ENCODE data around the gene TGFA.

TGFA gene

DNA sequence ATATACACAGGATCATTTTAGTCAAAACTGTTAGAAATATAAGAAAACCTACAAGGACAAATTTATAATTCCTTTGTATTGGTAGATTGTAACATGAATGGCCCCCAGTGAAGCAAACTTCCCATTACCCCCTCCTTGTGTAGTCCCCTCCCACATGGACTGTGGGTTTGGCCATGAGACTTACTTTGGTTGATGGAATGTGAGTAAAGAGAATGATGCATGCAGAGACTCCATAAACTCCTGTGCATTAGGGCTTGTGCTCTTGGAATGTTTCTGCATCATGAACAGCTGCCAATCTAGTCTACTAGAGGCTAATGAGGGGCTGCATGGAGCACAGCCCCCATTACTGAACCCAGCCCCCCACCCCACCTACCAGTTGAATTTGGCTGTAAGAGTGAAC lies 8.3 kb upstream of the TGFA start:
- intact Hi-C loops (cut with micrococcal nuclease) = no loop called here
- H3K36me3 Mint-ChIP-seq (ENCODE audit: low read depth) = no peaks in the 10 kb centered on the region
- H3K4me1 Mint-ChIP-seq (ENCODE audit: low read depth) = peaks cover 16% of the 10 kb centered on the region
- no peak overlapping the region for H3K4me3 Mint-ChIP-seq
- no peaks in the 10 kb centered on the region for H3K9me3 Mint-ChIP-seq
- H3K27ac Mint-ChIP-seq = no peak overlapping the region
- peaks cover 30% of the 10 kb centered on the region for H3K27me3 Mint-ChIP-seq

- Mint-ChIP-seq H3K9me3 (no peaks in the 10 kb centered on the region), H3K4me3 (no peak overlapping the region), H3K27ac (no peak overlapping the region), H3K4me1 (ENCODE audit: low read depth) (peaks cover 16% of the 10 kb centered on the region), H3K36me3 (ENCODE audit: low read depth) (no peaks in the 10 kb centered on the region), H3K27me3 (peaks cover 29% of the 10 kb centered on the region)
- intact Hi-C loops (cut with micrococcal nuclease) = no loop called here
Observed at GRCh38 chr2:70560442-70560841, 6.8 kb upstream of the TGFA start.

DNA sequence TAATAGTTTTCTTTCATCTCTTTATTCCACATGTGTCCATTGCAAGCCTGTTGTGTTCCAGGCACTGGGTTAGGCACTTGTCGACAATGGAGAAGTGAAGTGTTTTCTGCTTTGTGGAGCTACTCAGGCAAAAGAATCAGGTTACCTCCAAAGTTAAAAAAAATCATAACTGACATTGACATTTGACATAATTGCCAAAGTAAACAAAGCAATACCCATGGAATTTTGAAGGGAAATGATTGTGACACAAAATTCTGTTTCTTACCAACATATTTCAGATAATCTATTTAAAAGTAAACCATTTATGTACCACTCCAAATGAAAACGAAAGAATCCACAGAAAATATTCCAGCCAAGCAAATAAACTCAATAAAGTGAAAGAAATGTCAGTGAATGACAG lies 6.4 kb upstream of the TGFA start:
- Mint-ChIP-seq H3K4me1 (ENCODE audit: low read depth) (peaks cover 20% of the 10 kb centered on the region), H3K27me3 (peaks cover 29% of the 10 kb centered on the region), H3K27ac (no peak overlapping the region), H3K36me3 (ENCODE audit: low read depth) (no peaks in the 10 kb centered on the region), H3K9me3 (no peaks in the 10 kb centered on the region), H3K4me3 (no peak overlapping the region)
- intact Hi-C loops (cut with micrococcal nuclease) = no loop called here

DNA sequence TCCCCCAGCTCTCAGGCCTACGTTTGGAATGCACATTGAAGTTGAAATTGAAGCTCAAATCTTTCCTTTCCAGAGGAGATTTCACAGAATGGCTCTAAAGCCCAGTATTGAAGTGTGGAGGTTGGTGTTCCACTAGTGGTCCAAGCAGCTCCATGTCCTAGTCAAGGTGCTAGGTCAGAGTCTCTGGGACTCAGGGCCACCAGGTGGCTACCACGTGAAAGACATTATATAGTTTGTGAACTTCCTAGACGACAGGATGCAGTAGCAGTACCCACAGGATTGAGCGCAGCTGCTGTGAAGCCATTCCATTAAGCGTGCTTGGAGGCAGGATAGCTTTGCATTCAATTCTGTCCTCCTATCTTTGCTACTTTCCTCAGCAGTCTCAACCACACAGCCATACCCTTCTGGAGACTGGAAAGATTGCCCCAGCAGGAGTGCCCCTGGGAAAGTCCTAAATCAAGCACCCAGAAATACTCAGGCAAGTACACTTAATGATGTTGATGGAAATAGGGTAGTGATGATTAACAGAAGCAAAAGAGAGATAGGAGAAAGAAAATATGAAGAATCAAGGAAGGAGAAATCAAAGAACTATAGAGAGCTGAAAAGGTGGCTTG lies 4.7 kb upstream of the TGFA start:
- intact Hi-C loops (cut with micrococcal nuclease) = no loop called here
- no peak overlapping the region for H3K4me3 Mint-ChIP-seq
- no peak overlapping the region for H3K27ac Mint-ChIP-seq
- H3K36me3 Mint-ChIP-seq (ENCODE audit: low read depth) = peaks cover 5% of the 10 kb centered on the region
- peaks cover 27% of the 10 kb centered on the region for H3K4me1 Mint-ChIP-seq (ENCODE audit: low read depth)
- H3K9me3 Mint-ChIP-seq = no peaks in the 10 kb centered on the region
- H3K27me3 Mint-ChIP-seq = peaks cover 32% of the 10 kb centered on the region

DNA sequence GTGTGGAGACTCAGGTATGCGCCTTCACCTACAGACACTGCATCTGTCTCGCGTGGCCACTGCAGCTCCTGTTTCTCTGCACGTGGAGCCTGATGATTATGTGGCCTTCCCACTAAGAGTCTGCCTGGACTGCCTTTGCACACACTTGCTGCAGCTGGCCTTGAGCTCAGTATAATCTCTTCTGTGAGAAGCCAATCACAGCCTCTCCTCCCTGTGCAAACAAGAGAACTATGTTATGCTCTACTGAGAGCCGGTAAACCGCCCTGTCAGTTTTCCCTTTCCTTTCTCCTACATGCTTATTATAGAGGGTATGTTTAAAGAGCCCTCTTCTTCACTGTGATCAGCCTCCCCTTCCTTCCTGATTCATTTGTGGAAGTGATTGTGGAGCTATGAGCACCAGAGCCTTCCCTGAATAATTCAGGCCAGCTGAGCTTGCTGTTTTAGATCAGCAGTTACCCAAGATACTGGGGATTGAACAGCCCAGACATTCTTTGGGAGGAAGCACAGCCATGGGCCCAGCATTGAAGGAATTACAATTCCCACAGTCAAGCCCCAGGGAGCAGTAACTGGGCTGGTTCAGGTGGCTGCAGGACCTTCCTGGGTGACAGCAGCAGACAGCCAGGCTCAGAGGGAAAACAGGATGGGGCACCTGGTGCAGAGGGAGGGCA lies 3.7 kb upstream of the TGFA start:
- Mint-ChIP-seq H3K4me1 (ENCODE audit: low read depth) (peaks cover 32% of the 10 kb centered on the region), H3K27me3 (peaks cover 32% of the 10 kb centered on the region), H3K27ac (peak overlapping the region; percentile 28), H3K4me3 (no peak overlapping the region), H3K9me3 (no peaks in the 10 kb centered on the region), H3K36me3 (ENCODE audit: low read depth) (peaks cover 15% of the 10 kb centered on the region)
- intact Hi-C loops (cut with micrococcal nuclease) = no loop called here

GRCh38 chr2:70556608-70557007 lies 3.0 kb upstream of the TGFA start:
- Mint-ChIP-seq H3K27me3 (peaks cover 32% of the 10 kb centered on the region), H3K9me3 (no peaks in the 10 kb centered on the region), H3K27ac (no peak overlapping the region), H3K36me3 (ENCODE audit: low read depth) (peaks cover 16% of the 10 kb centered on the region), H3K4me3 (no peak overlapping the region), H3K4me1 (ENCODE audit: low read depth) (peaks cover 38% of the 10 kb centered on the region)
- intact Hi-C loops (cut with micrococcal nuclease) = no loop called here

DNA sequence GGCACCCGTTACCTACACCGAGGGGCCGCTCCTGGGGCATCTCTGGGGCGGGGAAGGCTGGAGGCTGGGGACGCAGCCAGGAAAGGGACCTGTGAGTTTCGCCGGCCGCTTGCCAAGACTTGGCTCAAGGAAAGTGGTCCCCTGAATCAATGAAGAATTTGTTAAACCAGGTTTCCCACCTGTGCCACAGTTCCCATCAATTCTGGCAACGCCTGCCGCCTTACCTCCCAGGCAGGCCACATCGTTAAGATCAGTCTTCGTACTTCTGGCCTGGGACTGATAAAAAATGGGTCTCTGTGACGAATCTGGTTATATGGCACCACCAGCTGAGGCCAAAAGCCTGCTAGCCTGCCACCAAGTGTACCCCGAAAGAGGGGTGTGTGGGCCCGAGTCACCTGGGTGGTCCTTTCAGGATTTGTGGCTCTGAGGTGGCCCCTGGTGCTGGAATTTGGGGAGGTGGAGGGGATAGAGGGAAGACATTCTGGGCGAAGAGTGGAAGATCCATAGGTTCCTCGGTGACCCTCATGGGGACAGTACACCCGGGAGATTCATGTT lies 789 bp upstream of the TGFA start:
- H3K27ac Mint-ChIP-seq = peak overlapping the region; percentile 95
- peaks cover 24% of the 10 kb centered on the region for H3K27me3 Mint-ChIP-seq

DNA sequence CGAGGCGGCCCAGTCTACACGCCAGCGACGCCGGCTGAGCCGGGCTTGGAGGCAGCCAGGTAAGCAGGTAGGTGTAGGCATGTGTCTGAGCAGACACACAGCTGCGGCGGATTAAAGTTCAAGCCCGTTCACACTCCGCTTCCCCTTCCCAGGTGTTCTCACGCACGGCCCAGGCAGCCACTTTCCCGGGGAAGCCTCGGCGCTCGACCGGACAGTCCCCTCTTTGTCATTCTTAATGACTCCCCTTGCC lies 367 bp downstream of the TGFA start:
- H3K4me3 Mint-ChIP-seq = peak overlapping the region; percentile 99
- H3K9me3 Mint-ChIP-seq = no peaks in the 10 kb centered on the region
- intact Hi-C loops (cut with micrococcal nuclease) = loop anchor here (2.0 to 5.0 kb wide), 2 partner anchors 41 to 84 kb away; no protein-coding TSS in a partner anchor
- peaks cover 15% of the 10 kb centered on the region for H3K27me3 Mint-ChIP-seq
- peaks cover 55% of the 10 kb centered on the region for H3K4me1 Mint-ChIP-seq (ENCODE audit: low read depth)
- H3K36me3 Mint-ChIP-seq (ENCODE audit: low read depth) = peaks cover 23% of the 10 kb centered on the region
- H3K27ac Mint-ChIP-seq = peak overlapping the region; percentile 95

More for the DNA sequence above, 789 bp upstream of the TGFA start:
- Mint-ChIP-seq H3K36me3 (ENCODE audit: low read depth) (peaks cover 23% of the 10 kb centered on the region), H3K4me3 (peak overlapping the region; percentile 99), H3K4me1 (ENCODE audit: low read depth) (peaks cover 51% of the 10 kb centered on the region), H3K9me3 (no peaks in the 10 kb centered on the region)
- intact Hi-C loops (cut with micrococcal nuclease) = loop anchor here (5.0 kb wide), 1 partner anchor 42 kb away; no protein-coding TSS in a partner anchor

DNA sequence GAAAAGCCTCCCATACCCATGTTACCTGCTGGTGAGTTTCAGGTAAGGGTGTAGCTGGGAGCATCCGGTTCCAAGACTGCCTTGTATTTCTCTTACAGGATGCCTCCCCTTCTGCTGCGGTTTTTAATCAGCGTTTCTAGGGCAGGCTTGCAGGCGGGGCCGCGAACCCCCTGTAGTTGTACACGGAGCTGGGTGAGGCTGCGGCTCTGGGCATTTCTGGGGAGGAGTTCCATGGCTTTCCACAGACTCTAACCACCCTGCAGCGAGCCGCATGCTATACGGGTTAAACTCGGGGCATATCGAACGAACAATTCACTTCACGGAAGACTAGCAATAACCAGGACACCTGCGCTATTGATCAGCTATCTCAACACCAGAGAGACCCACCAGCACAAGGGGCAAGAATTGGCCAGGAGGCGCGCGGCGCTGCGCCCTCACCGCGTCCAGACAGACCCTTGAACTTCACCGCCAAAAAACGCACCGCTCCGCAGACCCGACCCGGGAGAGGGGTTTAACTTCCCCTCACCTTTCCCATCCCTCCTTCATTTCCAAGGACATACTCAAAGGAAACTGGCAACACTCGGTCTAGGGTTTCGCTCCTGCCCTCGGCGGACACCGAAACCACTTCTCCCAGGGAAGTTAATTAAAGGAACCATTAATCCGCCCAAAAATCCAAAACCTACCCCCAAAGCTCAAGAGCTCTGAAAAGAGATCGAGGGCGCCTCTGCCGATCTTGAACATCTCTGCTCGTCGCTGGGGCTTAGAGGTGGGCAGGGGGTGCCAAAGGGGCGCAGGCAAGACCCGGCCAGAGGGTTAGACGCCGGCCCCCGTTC lies 909 bp downstream of the TGFA start:
- H3K27ac Mint-ChIP-seq = peak overlapping the region; percentile 95
- H3K27me3 Mint-ChIP-seq = peaks cover 11% of the 10 kb centered on the region

DNA sequence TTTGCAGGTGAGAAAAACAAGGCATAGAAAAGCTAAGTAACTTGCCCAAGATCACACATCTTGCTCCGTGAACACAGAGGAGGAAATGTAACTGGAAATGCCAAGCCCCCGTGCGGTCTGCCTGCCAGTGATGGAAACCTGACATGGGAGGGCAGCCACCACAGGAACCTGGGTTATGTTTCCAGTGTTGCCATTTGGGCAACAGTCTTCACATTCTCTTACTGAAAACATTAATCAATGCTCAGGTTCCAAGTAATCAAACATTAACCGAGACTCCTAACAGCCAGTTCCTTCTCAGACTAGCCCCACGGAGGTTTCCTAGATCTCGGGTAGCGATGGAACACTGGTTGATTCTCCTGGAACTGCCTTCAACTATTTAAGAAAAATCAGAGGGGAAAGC lies 2.5 kb downstream of the TGFA start:
- Mint-ChIP-seq H3K4me1 (ENCODE audit: low read depth) (peaks cover 50% of the 10 kb centered on the region), H3K27me3 (peaks cover 7% of the 10 kb centered on the region), H3K9me3 (no peaks in the 10 kb centered on the region), H3K4me3 (peak overlapping the region; percentile 99), H3K36me3 (ENCODE audit: low read depth) (peaks cover 23% of the 10 kb centered on the region), H3K27ac (no peak overlapping the region)
- intact Hi-C loops (cut with micrococcal nuclease) = loop anchor here (5.0 kb wide), 1 partner anchor 39 kb away; no protein-coding TSS in a partner anchor

More for the DNA sequence above, 909 bp downstream of the TGFA start:
- Mint-ChIP-seq H3K4me3 (peak overlapping the region; percentile 99), H3K9me3 (no peaks in the 10 kb centered on the region), H3K36me3 (ENCODE audit: low read depth) (peaks cover 23% of the 10 kb centered on the region), H3K4me1 (ENCODE audit: low read depth) (peaks cover 57% of the 10 kb centered on the region)
- intact Hi-C loops (cut with micrococcal nuclease) = loop anchor here (2.0 to 5.0 kb wide), 2 partner anchors 40 to 84 kb away; no protein-coding TSS in a partner anchor

DNA sequence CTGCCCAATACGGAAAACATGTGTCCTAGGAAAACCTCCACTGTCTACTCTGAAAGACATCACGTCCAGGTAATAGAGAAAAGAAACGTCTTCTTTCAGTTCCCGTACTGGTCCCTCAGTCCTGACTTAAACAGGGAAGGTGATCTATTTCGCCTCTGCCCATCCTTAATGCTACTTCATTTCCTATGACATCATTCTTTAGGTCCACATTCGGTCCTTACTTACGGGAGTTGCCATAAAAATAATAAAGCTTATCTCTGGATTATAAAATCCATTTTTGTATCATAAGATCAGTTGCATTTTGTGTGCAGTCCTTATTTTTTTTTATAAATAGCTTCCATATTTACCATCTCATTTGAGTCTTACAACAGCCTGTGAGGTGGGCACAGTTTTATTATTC lies 3.7 kb downstream of the TGFA start:
- H3K36me3 Mint-ChIP-seq (ENCODE audit: low read depth) = peaks cover 23% of the 10 kb centered on the region
- no peaks in the 10 kb centered on the region for H3K9me3 Mint-ChIP-seq
- no peak overlapping the region for H3K4me3 Mint-ChIP-seq
- peaks cover 49% of the 10 kb centered on the region for H3K4me1 Mint-ChIP-seq (ENCODE audit: low read depth)
- peaks cover 6% of the 10 kb centered on the region for H3K27me3 Mint-ChIP-seq
- intact Hi-C loops (cut with micrococcal nuclease) = loop anchor here (5.0 kb wide), 2 partner anchors 38 to 93 kb away; no protein-coding TSS in a partner anchor
- no peak overlapping the region for H3K27ac Mint-ChIP-seq

DNA sequence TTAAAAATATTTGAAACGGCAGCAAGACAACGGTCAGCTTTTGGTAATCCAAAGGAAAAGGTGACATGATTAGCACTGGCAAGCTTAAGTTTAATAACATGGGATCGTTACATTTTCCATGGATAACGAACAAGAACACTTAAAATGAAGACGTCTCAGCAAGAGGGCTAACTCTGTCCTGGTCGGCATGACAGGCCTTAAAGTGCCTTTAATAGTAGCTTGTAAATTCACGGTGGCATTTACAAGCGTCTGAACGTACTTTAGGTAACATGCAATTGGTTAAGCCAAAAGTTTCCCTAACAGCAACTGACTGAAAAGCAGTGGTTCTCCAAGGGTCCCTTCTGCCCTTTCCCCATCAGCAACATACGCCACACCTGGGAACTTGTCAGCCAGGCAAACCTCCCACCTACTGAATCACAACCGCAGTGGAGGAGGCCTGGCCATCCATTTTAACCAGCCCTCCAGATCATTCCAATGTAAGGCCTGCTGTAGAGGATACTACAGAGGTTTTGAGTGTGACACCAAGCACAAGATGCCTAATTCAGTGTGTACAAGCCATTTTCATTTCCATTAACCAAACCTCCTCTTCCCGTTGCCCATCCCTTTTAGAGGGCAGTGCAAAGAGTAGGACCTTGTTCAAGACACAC lies 4.4 kb downstream of the TGFA start:
- peaks cover 23% of the 10 kb centered on the region for H3K36me3 Mint-ChIP-seq (ENCODE audit: low read depth)
- intact Hi-C loops (cut with micrococcal nuclease) = loop anchor here (5.0 kb wide), 1 partner anchor 92 kb away; no protein-coding TSS in a partner anchor
- H3K27me3 Mint-ChIP-seq = peaks cover 6% of the 10 kb centered on the region
- H3K4me3 Mint-ChIP-seq = no peak overlapping the region
- H3K27ac Mint-ChIP-seq = no peak overlapping the region
- peaks cover 44% of the 10 kb centered on the region for H3K4me1 Mint-ChIP-seq (ENCODE audit: low read depth)
- H3K9me3 Mint-ChIP-seq = no peaks in the 10 kb centered on the region

GRCh38 chr2:70548233-70548632 lies 5.4 kb downstream of the TGFA start:
- Mint-ChIP-seq H3K9me3 (no peaks in the 10 kb centered on the region), H3K4me3 (no peak overlapping the region), H3K27ac (no peak overlapping the region)

More at GRCh38 chr2:70548233-70548632, 5.4 kb downstream of the TGFA start:
- peaks cover 44% of the 10 kb centered on the region for H3K4me1 Mint-ChIP-seq (ENCODE audit: low read depth)
- H3K36me3 Mint-ChIP-seq (ENCODE audit: low read depth) = peaks cover 17% of the 10 kb centered on the region
- intact Hi-C loops (cut with micrococcal nuclease) = loop anchor here (5.0 kb wide), 1 partner anchor 91 kb away; no protein-coding TSS in a partner anchor
- H3K27me3 Mint-ChIP-seq = peaks cover 3% of the 10 kb centered on the region

Measured in dendritic cell treated with granulocyte-macrophage colony-stimulating factor and Interleukin-4, amounts not matched to agents 40 ng/mL and 50 ng/mL, for 4 days (primary cell).